ENCODE results near the gene SPAG16. TPM values are rescaled to one million over a fixed set of nuclear protein-coding genes. Genes with fewer than 3 reads are reported as not detected.

Gene SPAG16
- total and polyA plus RNA-seq, 2 donors (not counting 1 experiment from before 2014, with no cell fraction given): 24.1 to 36.8 TPM

DNA sequence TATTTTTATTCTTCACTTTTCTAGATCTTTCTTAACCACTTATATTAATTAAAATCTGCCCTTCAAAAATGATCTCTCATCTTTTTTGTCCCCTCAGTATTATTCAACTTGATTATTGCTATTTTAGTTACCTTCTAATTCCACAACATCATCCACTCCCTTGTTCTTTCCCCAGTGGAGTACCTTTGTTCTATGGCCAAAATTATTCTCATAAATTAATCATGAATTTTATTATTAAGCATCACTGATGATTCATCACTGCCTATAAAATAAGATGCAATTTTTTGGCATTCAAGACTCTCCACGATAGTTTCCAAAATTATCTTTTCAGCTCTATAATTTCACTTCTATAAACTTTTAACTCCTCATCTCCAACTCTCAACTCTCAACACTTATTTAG lies 505.7 kb downstream of the SPAG16 start:
- DNase-seq (ENCODE audit: low read depth in 2 of 2): no peak
- Histone ChIP-seq H3K4me1 (ENCODE audit: control insufficient read depth, extremely low read depth, insufficient read depth, low read length) (no peaks in the 10 kb centered on the region), H3K9me3 (ENCODE audit: control insufficient read depth, insufficient read depth, low read depth, low read length) (no peaks in the 10 kb centered on the region), H2AFZ (ENCODE audit: low read length) (no peak overlapping the region), H3K27me3 (ENCODE audit: control insufficient read depth, insufficient read depth, low read length) (no peaks in the 10 kb centered on the region), H3K4me2 (ENCODE audit: extremely low read depth, insufficient read depth, low read length) (no peak overlapping the region), H3K9ac (ENCODE audit: insufficient read depth, low read length) (no peak overlapping the region), H3K36me3 (ENCODE audit: control insufficient read depth, insufficient read depth, low read length) (no peaks in the 10 kb centered on the region), H3K79me2 (ENCODE audit: control insufficient read depth, insufficient read depth, low read length) (no peaks in the 10 kb centered on the region), H3K27ac (ENCODE audit: insufficient read depth, low read length) (no peak overlapping the region), H4K20me1 (ENCODE audit: control insufficient read depth, extremely low read depth, insufficient read depth, low read length) (no peaks in the 10 kb centered on the region), H3K4me3 (replicated peaks in 1 of 4; ENCODE audit: control extremely low read depth in 1 of 4, insufficient read depth in 1 of 4, low read depth in 3 of 4, low read length in 4 of 4) (no peak overlapping the region)
- no peak for TF ChIP-seq EZH2 (IDR thresholded peaks at IDR 0.05; ENCODE audit: low read length, missing control alignments)
- TF ChIP-seq, protein P1, sequence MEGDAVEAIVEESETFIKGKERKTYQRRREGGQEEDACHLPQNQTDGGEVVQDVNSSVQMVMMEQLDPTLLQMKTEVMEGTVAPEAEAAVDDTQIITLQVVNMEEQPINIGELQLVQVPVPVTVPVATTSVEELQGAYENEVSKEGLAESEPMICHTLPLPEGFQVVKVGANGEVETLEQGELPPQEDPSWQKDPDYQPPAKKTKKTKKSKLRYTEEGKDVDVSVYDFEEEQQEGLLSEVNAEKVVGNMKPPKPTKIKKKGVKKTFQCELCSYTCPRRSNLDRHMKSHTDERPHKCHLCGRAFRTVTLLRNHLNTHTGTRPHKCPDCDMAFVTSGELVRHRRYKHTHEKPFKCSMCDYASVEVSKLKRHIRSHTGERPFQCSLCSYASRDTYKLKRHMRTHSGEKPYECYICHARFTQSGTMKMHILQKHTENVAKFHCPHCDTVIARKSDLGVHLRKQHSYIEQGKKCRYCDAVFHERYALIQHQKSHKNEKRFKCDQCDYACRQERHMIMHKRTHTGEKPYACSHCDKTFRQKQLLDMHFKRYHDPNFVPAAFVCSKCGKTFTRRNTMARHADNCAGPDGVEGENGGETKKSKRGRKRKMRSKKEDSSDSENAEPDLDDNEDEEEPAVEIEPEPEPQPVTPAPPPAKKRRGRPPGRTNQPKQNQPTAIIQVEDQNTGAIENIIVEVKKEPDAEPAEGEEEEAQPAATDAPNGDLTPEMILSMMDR (conservative IDR thresholded peaks at IDR 0.05 in 1 of 2, IDR thresholded peaks at IDR 0.05 in 1 of 2; ENCODE audit: low read depth in 1 of 2, low read length in 2 of 2): no peak

DNA sequence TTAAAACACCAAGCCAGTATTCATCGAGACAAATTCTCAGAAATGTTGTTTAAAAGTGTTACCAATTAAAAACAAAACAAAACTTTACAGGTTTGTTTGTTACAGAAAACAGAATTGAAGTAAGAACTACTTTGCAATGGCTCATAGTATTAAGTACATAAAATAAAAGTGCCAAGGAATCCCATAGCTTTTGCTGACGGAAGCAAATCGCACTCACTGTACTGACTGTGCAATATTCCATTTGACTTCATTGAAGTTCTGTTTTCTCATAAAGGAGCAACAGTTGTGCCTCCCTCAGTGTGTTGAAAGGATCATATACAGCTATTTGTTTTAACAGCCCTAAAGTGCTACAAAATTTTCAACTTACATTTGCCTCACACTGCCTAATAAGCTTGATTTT lies 507.8 kb downstream of the SPAG16 start:
- H3K27me3 ChIP-seq (ENCODE audit: control insufficient read depth, insufficient read depth, low read length): no peaks in the 10 kb centered on the region
- H3K4me2 ChIP-seq (ENCODE audit: extremely low read depth, insufficient read depth, low read length): no peak overlapping the region
- H3K79me2 ChIP-seq (ENCODE audit: control insufficient read depth, insufficient read depth, low read length): no peaks in the 10 kb centered on the region
- H2AFZ ChIP-seq (ENCODE audit: low read length): no peak overlapping the region
- no peaks in the 10 kb centered on the region for H3K36me3 ChIP-seq (ENCODE audit: control insufficient read depth, insufficient read depth, low read length)
- no peak overlapping the region for H3K27ac ChIP-seq (ENCODE audit: insufficient read depth, low read length)
- H4K20me1 ChIP-seq (ENCODE audit: control insufficient read depth, extremely low read depth, insufficient read depth, low read length): no peaks in the 10 kb centered on the region
- no peaks in the 10 kb centered on the region for H3K4me1 ChIP-seq (ENCODE audit: control insufficient read depth, extremely low read depth, insufficient read depth, low read length)
- DNase-seq (ENCODE audit: low read depth in 2 of 2): no peak
- no peak overlapping the region for H3K9ac ChIP-seq (ENCODE audit: insufficient read depth, low read length)
- H3K9me3 ChIP-seq (ENCODE audit: control insufficient read depth, insufficient read depth, low read depth, low read length): no peaks in the 10 kb centered on the region
- no peak overlapping the region for H3K4me3 ChIP-seq (replicated peaks in 1 of 4; ENCODE audit: control extremely low read depth in 1 of 4, insufficient read depth in 1 of 4, low read depth in 3 of 4, low read length in 4 of 4)
- TF ChIP-seq EZH2 (IDR thresholded peaks at IDR 0.05; ENCODE audit: low read length, missing control alignments): no peak
- TF ChIP-seq, protein P1 (conservative IDR thresholded peaks at IDR 0.05 in 1 of 2, IDR thresholded peaks at IDR 0.05 in 1 of 2; ENCODE audit: low read depth in 1 of 2, low read length in 2 of 2): no peak

GRCh38 chr2:213806125-213806726 lies 522.0 kb downstream of the SPAG16 start:
- Histone ChIP-seq H3K79me2 (ENCODE audit: control insufficient read depth, insufficient read depth, low read length) (no peaks in the 10 kb centered on the region), H3K4me2 (ENCODE audit: extremely low read depth, insufficient read depth, low read length) (no peak overlapping the region), H3K4me1 (ENCODE audit: control insufficient read depth, extremely low read depth, insufficient read depth, low read length) (no peaks in the 10 kb centered on the region), H3K9me3 (ENCODE audit: control insufficient read depth, insufficient read depth, low read depth, low read length) (no peaks in the 10 kb centered on the region), H3K36me3 (ENCODE audit: control insufficient read depth, insufficient read depth, low read length) (no peaks in the 10 kb centered on the region), H3K27me3 (ENCODE audit: control insufficient read depth, insufficient read depth, low read length) (no peaks in the 10 kb centered on the region), H3K9ac (ENCODE audit: insufficient read depth, low read length) (no peak overlapping the region), H4K20me1 (ENCODE audit: control insufficient read depth, extremely low read depth, insufficient read depth, low read length) (no peaks in the 10 kb centered on the region), H3K27ac (ENCODE audit: insufficient read depth, low read length) (no peak overlapping the region), H2AFZ (ENCODE audit: low read length) (no peak overlapping the region), H3K4me3 (replicated peaks in 1 of 4; ENCODE audit: control extremely low read depth in 1 of 4, insufficient read depth in 1 of 4, low read depth in 3 of 4, low read length in 4 of 4) (no peak overlapping the region)
- peak; percentile 33 to 42 for DNase-seq (ENCODE audit: low read depth in 2 of 2)
- TF ChIP-seq, protein P1 (conservative IDR thresholded peaks at IDR 0.05 in 1 of 2, IDR thresholded peaks at IDR 0.05 in 1 of 2; ENCODE audit: low read depth in 1 of 2, low read length in 2 of 2): peak in 1 of 2 donors; percentile 12
- TF ChIP-seq EZH2 (IDR thresholded peaks at IDR 0.05; ENCODE audit: low read length, missing control alignments): no peak

Data from fibroblast of lung (primary cell).